ENCODE data around the gene MED8.

DNA sequence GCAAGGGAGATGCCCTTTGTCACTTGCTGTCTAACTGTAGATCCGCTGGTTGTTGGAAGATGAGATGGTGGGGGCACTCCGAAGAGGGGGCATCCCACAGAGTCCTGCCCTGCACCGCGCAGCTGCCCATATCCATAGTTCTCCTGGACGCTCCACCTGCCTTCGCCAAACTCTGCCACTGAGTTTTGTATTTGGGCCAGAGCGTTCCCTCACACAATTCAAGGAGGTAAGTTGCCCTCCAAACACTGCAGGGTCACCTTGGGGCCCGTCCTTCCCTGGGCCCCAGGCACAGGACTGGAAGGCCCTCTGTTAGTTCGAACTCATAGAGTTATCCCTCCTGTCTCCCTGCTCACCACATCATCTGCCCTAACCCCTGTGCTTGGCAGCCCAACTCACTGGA, 42.1 kb upstream of the MED8 start:
- TF ChIP-seq, protein P1, sequence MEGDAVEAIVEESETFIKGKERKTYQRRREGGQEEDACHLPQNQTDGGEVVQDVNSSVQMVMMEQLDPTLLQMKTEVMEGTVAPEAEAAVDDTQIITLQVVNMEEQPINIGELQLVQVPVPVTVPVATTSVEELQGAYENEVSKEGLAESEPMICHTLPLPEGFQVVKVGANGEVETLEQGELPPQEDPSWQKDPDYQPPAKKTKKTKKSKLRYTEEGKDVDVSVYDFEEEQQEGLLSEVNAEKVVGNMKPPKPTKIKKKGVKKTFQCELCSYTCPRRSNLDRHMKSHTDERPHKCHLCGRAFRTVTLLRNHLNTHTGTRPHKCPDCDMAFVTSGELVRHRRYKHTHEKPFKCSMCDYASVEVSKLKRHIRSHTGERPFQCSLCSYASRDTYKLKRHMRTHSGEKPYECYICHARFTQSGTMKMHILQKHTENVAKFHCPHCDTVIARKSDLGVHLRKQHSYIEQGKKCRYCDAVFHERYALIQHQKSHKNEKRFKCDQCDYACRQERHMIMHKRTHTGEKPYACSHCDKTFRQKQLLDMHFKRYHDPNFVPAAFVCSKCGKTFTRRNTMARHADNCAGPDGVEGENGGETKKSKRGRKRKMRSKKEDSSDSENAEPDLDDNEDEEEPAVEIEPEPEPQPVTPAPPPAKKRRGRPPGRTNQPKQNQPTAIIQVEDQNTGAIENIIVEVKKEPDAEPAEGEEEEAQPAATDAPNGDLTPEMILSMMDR (IDR thresholded peaks at IDR 0.05), result no peak
- no peak for TF ChIP-seq ZFX (IDR thresholded peaks at IDR 0.05; ENCODE audit: borderline replicate concordance)

Measured in 22Rv1 (cell line).